ENCODE data around the gene COQ5.
"Not testable (repeated sequence)": the region's sequence is repeated elsewhere in the genome, so short reads cannot be mapped to it uniquely, and the experiment has no call there.

COQ5 gene, protein sequence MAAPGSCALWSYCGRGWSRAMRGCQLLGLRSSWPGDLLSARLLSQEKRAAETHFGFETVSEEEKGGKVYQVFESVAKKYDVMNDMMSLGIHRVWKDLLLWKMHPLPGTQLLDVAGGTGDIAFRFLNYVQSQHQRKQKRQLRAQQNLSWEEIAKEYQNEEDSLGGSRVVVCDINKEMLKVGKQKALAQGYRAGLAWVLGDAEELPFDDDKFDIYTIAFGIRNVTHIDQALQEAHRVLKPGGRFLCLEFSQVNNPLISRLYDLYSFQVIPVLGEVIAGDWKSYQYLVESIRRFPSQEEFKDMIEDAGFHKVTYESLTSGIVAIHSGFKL

DNA sequence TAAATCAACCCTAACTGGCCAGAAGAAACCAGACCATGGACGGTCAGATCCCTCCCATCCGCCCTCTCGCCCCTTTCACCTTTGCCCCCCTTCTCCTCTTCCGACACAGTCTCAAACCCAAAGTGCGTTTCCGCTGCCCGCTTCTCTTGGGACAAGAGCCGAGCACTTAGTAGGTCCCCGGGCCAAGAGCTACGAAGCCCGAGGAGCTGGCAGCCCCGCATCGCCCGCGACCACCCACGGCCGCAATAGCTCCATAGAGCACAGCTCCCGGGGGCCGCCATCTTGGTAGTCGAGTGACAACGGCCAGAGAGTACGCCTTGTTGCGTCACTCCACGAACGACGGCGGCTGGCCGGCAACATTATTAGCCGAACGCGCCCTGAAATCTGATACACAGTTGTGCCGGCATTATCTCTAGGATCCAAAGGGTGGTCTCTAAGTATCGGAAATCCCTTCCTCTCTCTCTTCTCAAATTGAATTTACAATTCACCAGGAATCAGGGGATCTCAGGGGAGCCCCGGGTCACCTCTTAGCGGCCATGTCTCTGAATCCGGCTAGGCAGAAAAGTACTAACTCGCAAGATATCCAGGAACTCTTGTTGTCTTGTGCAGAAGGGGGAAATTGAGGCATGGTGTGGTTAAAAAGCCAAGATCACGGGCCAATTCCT lies at the start of gene COQ5:
COQ5 (minus strand) TSS at position 298 of the 665 bp plus-strand sequence; CDS start at position 281, 17 bp downstream.
- peak; percentile 95 for DNase-seq

DNA sequence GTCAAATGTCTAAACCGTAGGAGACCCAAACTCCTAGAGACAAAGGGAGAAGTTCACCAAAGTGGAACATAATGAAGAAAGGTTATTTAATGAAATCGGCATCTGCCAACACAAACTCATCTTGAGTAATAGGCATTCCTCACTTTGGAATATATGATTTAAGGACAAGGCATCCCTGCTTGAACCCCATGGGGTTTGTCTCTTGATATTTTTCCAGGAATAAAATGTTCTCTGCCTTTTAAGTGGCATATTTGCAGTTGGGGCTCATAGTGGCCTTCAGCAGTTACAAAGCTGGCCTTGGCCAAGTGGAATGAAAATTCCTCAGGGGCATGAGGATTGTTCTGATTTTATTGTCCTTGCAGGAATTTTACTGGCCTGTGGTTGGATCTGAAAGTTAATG lies 45.1 kb upstream of the COQ5 start:
- DNase-seq = no peak

DNA sequence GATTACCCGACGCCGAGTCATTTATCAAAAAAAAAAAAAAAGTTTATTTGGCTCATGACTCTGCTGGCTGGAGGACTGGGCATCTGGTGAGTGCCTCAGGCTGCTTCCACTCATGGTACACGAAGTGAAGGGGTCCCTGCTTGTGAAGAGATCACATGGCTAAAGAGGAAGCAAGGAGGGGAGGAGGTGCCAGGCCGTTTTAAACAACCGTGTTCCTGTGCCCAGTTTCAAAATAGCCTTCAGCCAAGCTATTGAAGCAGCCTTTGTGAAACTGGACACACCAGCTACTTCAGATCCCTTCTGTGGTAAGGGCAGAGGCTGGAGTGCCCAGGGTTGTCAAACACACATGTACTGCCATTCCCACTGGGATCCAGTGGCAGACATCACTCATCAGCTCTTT lies 44.6 kb upstream of the COQ5 start:
- DNase-seq = no peak

DNA sequence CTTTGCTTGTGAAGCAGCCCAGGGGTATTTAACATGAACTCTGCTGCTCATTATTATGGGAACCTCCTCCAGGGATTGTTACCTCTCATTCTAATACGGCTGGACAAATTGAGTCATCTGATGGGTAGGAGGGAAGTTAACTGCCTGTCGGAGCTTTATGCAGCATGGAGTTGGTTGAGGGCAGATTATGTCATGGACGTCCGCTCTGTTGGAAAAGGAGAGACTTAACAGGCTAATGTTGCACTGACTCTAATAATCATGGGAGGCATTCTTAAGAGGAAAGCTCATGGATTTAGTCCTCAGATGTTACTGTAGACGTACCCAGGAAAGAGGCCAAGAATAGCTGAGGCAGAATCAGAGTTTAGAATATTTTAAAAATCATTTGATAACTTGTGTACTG lies 42.3 kb upstream of the COQ5 start:
- DNase-seq = no peak

DNA sequence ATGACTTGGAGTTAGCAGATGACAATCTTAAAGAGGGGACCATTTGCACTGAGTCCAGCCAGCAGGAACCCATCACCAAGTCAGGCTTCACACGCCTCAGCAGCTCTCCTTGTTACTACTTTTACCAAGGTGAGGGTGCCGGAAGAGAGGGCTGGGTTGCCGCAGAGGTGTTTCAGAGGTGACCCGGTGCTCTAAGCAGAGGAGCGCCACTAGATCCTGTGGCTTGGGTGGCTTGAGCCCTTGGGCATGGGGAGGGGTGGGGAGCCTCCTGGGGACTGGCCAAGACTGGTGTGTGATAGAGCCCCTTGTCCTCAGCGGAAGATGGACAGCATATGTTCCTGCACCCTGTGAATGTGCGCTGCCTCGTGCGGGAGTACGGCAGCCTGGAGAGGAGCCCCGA lies 34.5 kb upstream of the COQ5 start:
- DNase-seq = no peak

DNA sequence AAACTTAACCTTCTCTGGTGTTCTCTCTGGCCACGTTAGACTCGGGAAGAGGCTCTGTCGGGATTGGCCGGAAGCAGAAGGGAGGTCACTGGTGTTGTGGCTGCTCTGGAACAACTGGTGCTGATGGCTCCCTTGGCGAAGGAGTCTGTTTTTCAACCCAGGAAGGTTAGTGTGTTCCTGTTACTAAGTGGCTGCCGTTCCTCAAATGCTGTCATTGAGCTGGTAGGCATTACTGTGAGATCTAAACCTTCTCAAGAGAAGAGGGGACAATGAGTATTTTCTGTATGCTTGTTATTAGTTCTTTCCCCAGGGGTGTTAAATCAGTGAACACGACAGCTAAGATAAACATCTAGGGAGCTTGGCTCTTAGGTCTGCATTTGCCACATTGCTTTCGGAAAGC lies 33.9 kb upstream of the COQ5 start:
- no peak for DNase-seq

DNA sequence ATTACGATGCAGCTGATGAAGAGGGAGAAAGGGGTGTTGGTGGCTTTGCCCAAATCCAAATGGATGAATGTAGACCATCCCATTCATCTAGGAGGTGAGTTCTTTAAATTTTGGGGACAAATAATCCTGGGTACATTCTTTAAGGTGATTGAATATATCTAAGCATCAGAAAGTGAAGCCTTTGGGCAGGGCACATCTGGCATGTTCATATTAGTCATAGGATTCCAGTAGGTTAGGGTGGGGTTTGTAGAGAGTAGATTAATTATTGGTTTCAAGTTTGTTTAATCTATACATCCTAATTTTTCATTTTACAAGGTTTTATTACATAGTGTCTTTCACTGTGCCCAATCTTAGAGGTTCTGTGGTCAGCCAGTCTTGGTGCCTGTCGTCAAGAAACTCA lies 28.6 kb upstream of the COQ5 start:
- DNase-seq = no peak

DNA sequence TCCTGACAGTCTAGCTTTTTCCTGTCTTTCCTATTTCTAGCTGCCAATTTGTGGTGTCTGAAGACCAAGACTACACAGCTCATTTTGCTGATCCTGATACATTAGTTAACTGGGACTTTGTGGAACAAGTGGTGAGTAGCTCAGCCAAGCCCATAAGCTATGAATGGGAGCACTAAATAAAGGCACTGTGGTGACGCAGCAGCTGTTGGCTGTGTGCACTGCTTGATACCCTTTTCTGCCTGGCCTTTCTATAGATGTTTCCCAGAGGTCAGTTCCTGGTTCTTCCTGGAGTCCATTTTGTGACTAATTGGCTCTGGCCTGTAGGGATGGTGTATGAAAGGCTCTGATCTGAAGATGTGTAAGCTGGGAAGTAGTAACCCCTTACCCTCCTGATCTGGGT lies 25.7 kb upstream of the COQ5 start:
- DNase-seq = no peak

DNA sequence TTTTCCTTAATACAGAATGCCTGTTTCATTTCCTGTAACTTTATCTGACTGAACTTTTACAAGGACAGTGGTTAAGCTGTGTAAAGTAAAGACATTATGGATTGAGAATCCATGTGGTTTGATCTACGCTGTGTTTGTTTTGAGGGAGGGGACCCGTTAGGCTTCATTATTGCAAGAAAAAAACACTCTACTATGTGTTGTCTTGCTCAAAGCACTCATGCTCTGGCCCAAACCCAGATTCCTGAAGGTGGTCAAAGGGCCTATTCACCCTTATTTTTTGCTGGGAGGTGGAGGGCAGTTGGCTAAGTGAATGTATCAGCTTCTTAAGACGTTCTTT lies 17.1 kb upstream of the COQ5 start:
- DNase-seq = no peak

DNA sequence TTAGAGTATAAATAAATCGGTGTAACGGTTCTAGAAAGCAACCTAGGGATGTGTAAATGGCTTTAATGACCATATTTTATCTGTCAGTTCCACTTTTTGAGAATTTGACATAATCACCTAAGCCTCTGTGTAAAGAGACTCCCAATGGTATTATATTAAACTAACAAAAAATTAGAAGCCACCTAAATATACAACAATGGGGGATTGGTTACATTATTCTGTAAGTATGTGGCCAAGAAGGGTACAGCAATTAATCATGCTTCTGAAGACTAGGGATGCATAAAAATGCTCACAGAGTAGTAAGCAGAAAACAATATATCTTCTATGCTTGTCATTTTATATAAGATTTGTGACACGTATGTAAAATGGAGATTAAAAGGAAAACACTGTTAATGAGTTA lies 15.7 kb upstream of the COQ5 start:
- DNase-seq = no peak

DNA sequence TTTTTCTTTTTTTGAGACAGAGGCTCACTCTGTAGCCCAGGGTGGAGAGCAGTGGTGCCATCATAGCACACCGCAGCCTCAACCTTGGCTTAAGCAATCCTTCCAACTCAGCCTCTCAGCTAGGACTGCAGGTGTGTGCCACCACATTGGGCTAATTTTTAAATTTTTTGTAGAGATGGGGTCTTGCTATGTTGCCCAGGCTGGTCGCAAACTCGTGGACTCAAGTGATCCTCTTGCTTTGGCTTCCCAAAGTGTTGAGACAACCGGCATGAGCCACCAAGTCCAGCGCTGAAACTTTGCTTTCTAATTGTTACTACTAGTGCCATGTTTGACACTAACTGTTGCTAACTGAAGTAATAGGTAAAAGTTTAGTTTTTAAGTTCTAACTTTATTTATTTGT lies 13.2 kb upstream of the COQ5 start:
- no peak for DNase-seq

DNA sequence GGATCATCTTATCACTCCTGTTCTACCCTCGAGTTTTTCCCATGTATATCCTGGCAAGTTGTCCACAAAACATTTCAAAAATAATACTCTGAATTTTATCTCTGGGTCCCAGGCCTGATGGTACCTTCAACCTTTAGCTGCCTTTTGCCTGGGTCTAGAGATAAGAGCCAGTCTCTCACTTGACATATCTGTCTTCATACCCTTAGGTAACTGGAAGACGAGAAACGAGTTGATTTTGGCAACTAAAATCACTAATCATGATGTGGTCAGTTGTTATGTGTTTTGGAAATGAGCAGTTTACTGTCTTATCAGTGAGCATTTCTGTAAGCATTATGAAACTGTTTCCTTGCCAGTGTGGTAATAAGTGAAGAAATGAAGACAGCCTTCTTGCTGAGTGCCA lies 11.5 kb upstream of the COQ5 start:
- no peak for DNase-seq

DNA sequence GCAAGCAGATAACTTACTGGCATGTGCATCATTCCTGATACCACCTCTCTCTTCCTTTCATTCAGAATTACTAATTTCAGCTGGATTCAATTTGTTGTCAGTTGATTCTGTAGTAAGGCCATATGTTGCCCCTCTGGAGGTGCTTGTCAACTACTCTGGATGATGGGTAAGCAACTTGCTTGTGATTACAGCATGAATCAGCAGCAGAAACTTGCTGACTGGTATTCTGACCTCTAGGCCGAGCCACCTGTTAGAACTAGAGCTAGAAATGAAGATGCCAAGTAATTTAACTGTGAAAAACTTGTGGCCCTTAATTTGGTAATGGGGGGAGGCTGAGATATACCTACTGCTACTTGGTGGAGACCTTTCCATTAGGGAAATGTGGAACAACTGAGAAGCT lies 10.3 kb upstream of the COQ5 start:
- no peak for DNase-seq

DNA sequence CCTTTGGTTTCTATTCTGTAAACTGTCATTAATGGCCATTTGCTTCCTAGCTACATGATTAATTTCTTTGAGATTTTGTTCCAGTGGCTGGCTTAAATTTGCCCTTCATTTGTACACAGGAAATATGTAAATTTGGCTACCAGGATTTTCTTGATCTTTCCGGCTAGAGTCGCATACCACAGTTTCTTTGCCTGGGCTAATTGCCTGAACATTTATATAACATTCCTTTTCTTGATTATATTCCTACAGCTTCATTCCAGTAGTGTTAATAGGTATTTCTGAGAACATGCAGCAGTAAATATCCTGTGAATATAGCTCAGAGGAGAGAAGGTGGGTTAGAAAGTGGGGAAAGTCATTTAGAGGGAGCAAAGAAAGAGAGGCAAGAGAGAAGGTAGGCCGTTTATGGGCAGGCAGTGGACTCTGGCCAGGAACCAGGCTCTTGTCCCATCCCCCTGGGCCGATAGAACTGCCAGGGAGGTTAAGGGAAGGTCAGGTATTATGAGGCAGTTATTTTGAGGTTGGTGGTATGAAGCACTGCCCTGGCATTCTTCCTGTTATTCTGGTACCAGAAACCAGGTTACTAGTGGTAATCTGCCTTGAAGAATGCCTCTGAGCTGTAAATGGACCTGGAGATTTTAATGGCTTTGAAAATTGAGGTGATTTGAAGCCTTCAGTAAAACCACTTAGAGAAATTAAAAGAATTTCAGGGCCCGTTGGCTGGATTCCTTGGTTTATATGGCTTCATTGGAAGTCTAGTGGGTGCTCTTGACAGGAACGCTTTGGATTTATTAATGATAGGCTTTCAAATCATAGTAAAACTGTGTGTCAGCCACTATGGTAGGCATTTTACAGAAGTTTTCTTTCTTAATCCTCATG lies 9.6 kb upstream of the COQ5 start:
- DNase-seq = peak; percentile 77

DNA sequence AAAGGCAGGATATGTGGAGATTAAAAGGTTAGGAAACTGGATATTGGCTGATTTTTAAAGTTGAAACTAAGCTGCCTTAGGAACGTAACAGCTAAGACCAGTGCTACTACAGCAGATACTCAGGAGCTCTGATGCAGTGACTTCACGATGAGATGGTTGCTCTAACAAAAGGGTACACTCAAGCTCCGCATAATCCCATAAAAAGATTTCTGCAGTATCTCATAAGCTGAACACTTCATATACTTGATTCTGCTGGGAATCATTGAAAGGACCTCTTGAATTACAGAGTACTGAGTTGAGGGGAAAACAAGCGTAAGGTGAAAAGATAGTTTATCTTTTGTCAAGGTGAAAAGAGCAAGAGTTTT lies 8.9 kb upstream of the COQ5 start:
- DNase-seq = no peak

DNA sequence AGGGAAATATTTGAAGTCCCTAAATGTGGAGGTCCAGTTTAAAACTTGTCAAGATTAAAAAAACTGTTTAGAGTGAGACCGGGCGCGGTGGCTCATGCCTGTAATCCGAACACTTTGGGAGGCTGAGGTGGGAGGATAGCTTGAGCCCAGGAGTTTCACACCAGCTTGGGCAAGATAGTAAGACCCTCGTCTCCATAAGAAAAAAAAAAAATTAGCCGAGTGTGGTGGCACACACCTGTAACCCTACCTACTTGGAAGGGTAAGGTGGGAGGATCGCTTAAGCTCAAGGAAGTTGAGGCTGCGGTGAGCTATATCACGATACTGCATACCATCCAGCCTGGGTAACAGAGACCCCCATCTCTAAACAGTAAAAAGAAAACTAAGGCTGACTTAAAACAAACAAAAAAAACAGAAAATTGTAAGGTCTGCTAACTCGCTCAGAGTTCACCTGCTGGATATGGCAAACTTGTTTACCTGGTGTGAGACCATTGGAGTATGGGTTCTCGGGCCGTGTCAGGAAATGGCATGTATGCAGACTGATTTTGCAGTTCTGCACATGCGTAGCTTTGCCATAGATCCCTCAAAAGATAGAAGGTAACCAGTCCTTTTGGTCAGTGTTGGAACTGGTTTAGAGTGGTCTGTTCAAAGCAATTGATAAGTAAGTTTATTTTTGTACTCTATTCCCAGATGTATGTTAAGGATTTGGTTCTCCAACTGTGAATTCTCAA lies 7.3 kb upstream of the COQ5 start:
- no peak for DNase-seq

DNA sequence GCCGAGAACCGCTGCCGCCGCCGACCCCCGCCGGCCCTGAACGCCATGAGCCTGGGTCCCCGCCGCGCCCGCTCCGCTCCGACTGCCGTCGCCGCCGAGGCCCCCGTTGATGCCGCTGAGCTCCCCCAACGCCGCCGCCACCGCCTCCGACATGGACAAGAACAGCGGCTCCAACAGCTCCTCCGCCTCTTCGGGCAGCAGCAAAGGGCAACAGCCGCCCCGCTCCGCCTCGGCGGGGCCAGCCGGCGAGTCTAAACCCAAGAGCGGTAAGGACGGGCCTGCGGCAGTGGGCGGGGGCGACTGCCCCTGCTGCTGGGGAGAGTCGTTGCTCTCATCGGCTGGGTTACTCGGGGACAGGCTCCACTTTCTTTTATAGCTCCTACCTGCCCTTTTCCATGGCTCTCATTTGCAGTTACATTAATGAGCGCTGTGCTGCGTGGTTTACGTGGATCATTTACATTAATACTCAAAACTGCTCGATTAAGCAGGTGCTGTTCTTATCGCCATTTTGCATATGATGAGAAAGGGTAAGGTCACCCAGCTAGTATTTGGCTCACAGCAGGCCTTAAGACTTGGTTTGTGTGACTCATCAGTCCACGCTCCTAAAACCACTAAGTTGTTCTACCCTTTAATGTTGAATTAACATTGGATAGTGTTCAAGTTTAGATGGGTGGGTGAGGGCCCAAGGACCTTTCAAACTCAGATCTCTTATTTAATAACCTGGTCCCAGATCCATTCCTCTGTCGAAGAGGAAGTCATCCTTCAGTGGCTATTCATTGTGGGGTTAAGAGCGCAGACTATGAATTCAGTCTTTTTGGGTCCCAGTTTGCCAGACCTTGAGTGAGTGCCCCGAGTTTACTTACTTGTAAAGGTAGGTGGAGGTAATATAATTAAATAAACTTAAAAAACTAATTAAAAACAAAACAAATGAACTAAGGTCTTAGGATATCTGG lies 6.0 kb upstream of the COQ5 start:
- DNase-seq = peak; percentile 81

DNA sequence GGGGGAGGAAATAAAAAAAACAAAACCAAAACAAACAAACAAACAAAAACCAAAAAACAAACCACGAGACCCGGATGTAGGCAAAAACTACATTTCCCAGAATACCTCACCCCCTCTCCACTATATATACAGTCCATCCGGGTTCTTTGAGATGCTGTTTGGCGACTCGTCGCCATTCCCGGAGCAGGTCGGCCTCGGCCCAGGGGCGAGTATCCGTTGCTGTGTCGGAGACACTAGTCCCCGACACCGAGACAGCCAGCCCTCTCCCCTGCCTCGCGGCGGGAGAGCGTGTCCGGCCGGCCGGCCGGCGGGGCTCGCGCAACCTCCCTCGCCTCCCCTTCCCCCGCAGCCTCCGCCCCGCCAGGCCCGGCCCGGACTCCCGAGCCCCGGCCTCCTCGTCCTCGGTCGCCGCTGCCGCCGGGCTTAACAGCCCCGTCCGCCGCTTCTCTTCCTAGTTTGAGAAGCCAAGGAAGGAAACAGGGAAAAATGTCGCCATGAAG lies 5.3 kb upstream of the COQ5 start, which contains the start of gene RNF10:
RNF10 (plus strand) TSS at position 154 of the 500 bp plus-strand sequence. CDS start 456 bp downstream, outside the sequence.
- DNase-seq = peak; percentile 88

DNA sequence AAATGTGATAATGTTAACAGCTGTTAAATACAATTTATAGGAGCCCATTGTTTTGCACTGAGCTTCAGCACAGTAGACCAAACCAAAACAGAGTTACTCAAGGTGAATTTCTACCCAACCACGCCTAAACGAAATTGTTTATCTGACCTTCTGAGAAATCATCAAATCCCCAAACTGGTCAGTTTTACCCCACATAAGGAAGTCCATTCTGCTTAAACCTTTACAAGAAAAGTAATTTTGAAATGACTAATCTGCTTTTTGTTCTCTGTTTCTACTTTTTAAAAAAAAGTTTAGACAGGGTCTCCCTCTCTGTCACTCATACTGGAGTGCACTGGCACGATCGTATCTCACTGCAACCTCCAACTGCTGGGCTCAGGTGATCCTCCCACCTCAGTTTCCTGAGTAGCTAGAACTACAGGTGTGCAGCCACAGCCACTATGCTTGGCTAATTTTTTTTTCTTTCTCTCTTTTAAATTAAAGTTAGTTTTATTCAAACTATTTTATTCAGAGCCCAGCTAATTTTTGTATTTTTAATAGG lies 3.8 kb upstream of the COQ5 start:
- DNase-seq = no peak

DNA sequence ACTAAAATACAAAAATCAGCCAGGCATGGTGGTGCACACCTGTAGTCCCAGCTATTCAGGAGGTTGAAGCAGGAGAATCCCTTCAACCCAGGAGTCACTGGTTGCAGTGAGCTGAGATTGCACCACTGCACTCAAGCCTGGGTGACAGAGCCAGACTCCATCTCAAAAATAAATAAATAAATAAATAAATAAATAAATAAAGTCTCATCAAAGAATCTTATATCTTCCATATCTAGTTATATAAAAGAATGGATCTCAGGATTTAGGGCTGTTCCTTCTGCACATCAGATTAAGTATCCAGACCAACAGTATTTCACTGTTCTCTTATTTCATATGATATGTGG lies 1.4 kb upstream of the COQ5 start:
- DNase-seq = not testable (repeated sequence)

DNA sequence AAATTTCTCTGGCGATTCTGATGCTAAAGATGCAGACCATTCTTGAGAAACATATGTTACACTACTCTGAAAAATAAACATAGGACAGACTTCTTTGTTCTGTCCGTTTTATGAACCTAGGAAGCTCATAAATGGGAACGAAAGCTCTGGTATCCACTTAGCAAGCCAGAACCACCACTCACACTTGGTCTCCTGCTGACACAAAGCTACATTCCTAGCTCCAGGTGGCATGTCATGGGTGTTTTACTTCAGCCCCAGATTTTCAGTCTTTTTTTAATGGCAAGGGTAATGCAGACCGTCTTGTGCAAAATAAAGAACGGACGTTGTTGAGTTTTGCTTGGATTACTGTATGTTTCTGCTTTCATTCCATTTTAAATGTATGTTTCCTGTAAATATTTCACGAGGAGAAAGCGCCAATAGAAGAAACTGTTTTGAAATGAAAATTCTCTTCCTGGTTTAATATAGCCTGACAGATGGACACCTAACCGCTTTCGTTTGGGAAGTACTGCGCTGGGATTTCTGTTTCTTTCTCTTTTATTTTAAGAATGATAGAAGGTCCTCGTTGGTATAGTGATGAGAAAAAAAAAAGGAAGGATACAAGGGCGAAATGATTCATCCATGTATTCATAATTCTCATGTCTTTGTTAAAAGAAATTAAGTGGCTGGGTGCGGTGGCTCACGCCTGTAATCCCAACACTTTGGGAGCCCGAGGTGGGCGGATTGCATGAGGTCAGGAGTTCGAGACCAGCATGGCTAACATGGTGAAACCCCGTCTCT lies 871 bp upstream of the COQ5 start:
- DNase-seq = peak; percentile 84

Data from islet precursor cell (in vitro differentiated cells).